ENCODE data around the gene MRPS18B. TPM values are rescaled to one million over a fixed set of nuclear protein-coding genes. Genes with fewer than 3 reads are reported as not detected.

MRPS18B gene
- total RNA-seq, 2 experiments from 2014 or later: 59.0 to 79.6 TPM

DNA sequence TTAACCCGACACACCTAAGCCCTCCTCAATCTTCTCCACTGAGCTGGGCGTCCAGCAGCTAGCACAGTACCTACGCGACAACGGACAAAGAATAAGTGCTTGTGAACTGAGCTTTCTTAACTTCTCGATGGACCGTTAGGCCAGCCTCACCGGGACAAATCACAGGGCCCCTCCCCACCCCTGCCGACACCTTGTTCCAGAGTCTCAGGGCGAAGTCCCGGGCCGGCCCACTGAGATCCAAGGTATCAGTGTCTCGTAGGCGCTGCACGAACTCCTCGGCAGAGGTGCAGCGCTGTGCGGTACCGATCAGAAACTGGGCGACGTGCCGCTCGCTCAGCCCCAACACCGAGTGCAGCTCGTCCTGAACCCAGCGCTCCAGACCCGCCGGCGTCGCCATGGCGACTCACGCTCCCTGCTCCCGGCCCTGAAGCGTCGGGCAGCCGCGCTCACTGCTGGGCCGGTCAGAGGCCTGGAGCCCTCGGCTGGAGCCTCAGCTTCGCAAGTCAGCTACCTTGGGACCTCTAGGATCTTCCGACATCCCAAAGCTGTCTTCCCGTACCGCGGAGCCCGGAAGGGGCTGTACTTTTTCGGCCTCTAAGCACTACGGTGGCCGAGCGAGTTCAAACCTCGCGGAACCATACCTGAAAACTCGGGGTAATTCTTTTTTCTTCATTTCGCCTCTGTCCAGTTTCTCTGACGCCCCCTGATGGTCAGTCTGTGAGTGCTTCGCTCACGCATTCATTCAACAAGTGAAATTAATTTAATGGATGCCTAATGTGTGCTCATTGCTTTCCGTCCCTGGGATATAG, 55.0 kb downstream of the MRPS18B start, which contains the start of gene DHX16:
Gene DHX16 (minus strand): TSS at position 562 of the 809 bp plus-strand sequence. CDS start 165 bp downstream, at position 397.
- DNase-seq (ENCODE audit: low spot score): peak; percentile 97
- peak within 1 kb of the TSS; percentile 58; the same call in 1 of the 2 replicates for H2AFZ ChIP-seq (ENCODE audit: low read length)
- POLR2A ChIA-PET: interaction anchor here (0.6 to 1.2 kb wide), 11 partner anchors 9 to 619 kb away, joined by 3 to 6 read pairs (median 5); partner anchors contain the start of gene MRPS18B
- H3K4me3 ChIP-seq (ENCODE audit: low read depth, low read length, poor library complexity, severe bottlenecking): peak within 1 kb of the TSS; percentile 89
- no peak within 1 kb of the TSS for H3K27ac ChIP-seq (ENCODE audit: low read depth, low read length, poor library complexity, severe bottlenecking)
- intact Hi-C loops (cut with micrococcal nuclease; ENCODE audit: unreplicated experiment): loop anchor here (1.0 to 10.0 kb wide), 4 partner anchors 46 to 212 kb away; partner anchors contain the start of genes ATAT1 and DDR1
- no peaks in the 10 kb centered on the region for H3K9me2 ChIP-seq (ENCODE audit: insufficient read depth, low read length)
- no peaks in the 10 kb centered on the region for H3K9me3 ChIP-seq (ENCODE audit: low read length)
- peaks cover 40% of the 10 kb centered on the region for H3K36me3 ChIP-seq (ENCODE audit: insufficient read depth, low read length)
- CTCF ChIA-PET (ENCODE audit: unreplicated experiment): interaction anchor here (0.6 to 1.4 kb wide), 3 partner anchors 15 to 58 kb away, joined by 3 to 9 read pairs (median 3); no protein-coding TSS in a partner anchor
- H3K79me2 ChIP-seq (ENCODE audit: insufficient read depth, low read depth, low read length): peaks cover 17% of the 10 kb centered on the region; the same call in 1 of the 2 replicates
- H3K4me2 ChIP-seq (ENCODE audit: low read length): peak within 1 kb of the TSS; percentile 73
- no TSS peak for BruUV-seq (replicated peaks)
- no peak for TF ChIP-seq EZH2phosphoT487 (IDR thresholded peaks at IDR 0.05; ENCODE audit: borderline replicate concordance, low read depth, low read length)
- TF ChIP-seq, protein P1, sequence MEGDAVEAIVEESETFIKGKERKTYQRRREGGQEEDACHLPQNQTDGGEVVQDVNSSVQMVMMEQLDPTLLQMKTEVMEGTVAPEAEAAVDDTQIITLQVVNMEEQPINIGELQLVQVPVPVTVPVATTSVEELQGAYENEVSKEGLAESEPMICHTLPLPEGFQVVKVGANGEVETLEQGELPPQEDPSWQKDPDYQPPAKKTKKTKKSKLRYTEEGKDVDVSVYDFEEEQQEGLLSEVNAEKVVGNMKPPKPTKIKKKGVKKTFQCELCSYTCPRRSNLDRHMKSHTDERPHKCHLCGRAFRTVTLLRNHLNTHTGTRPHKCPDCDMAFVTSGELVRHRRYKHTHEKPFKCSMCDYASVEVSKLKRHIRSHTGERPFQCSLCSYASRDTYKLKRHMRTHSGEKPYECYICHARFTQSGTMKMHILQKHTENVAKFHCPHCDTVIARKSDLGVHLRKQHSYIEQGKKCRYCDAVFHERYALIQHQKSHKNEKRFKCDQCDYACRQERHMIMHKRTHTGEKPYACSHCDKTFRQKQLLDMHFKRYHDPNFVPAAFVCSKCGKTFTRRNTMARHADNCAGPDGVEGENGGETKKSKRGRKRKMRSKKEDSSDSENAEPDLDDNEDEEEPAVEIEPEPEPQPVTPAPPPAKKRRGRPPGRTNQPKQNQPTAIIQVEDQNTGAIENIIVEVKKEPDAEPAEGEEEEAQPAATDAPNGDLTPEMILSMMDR (conservative IDR thresholded peaks at IDR 0.05; ENCODE audit: low read length): peak; percentile 97
- H3K4me1 ChIP-seq (ENCODE audit: insufficient read depth, low read length, poor library complexity, severe bottlenecking): peaks cover 12% of the 10 kb centered on the region
- H4K20me1 ChIP-seq (ENCODE audit: insufficient read depth, low read length): no peaks in the 10 kb centered on the region

Small RNA genes within 50 kb of the gene (microRNA-seq; reads per million reads assigned to microRNA genes)
- 121 reads per million, percentile 59 among the genes with 10 or more reads in this experiment for gene MIR877 (ENCODE audit: borderline replicate concordance)

Small RNA genes within 50 kb of the gene (small RNA-seq; reads per million reads assigned to genes)
- gene MIR877: 0.26 reads per million

Other genes with a start within 250 kb of the MRPS18B start
- 131 and 156 TPM in 2 replicates for gene HLA-E, start 128.3 kb upstream of the MRPS18B start, total RNA-seq (2014; rRNA removed; shearing (Covaris generic))
- gene HLA-E, start 128.3 kb upstream of the MRPS18B start, total RNA-seq (2022): 123 and 151 TPM in 2 replicates
- 51.2 and 66.4 TPM in 2 replicates for gene GNL1, start 61.4 kb upstream of the MRPS18B start, total RNA-seq (2014; rRNA removed; shearing (Covaris generic))
- gene GNL1, start 61.4 kb upstream of the MRPS18B start, total RNA-seq (2022): 114 and 116 TPM in 2 replicates
- gene PRR3, start 60.5 kb upstream of the MRPS18B start, total RNA-seq (2014; rRNA removed; shearing (Covaris generic)): 16.7 and 25.2 TPM in 2 replicates
- gene PRR3, start 60.5 kb upstream of the MRPS18B start, total RNA-seq (2022): 34.9 and 36.3 TPM in 2 replicates
- 53.0 and 126 TPM in 2 replicates for gene ABCF1, start 46.4 kb upstream of the MRPS18B start, total RNA-seq (2014; rRNA removed; shearing (Covaris generic))
- gene ABCF1, start 46.4 kb upstream of the MRPS18B start, total RNA-seq (2022): 83.1 and 86.7 TPM in 2 replicates
- gene PPP1R10, start 597 bp upstream of the MRPS18B start, total RNA-seq (2014; rRNA removed; shearing (Covaris generic)): 103 and 126 TPM in 2 replicates
- gene PPP1R10, start 597 bp upstream of the MRPS18B start, total RNA-seq (2022): 150 and 155 TPM in 2 replicates
- gene ATAT1, start 9.0 kb downstream of the MRPS18B start, total RNA-seq (2014; rRNA removed; shearing (Covaris generic)): 4.7 and 10.4 TPM in 2 replicates
- gene ATAT1, start 9.0 kb downstream of the MRPS18B start, total RNA-seq (2022): 17.8 and 19.6 TPM in 2 replicates
- 9.1 and 14.7 TPM in 2 replicates for gene C6orf136, start 29.3 kb downstream of the MRPS18B start, total RNA-seq (2014; rRNA removed; shearing (Covaris generic))
- 26.7 and 29.5 TPM in 2 replicates for gene C6orf136, start 29.3 kb downstream of the MRPS18B start, total RNA-seq (2022)
- 27.1 and 30.5 TPM in 2 replicates for gene DHX16, start 55.2 kb downstream of the MRPS18B start, total RNA-seq (2014; rRNA removed; shearing (Covaris generic))
- gene DHX16, start 55.2 kb downstream of the MRPS18B start, total RNA-seq (2022): 32.1 and 37.5 TPM in 2 replicates
- gene PPP1R18, start 68.8 kb downstream of the MRPS18B start, total RNA-seq (2014; rRNA removed; shearing (Covaris generic)): 65.2 and 66.9 TPM in 2 replicates
- 106 and 109 TPM in 2 replicates for gene PPP1R18, start 68.8 kb downstream of the MRPS18B start, total RNA-seq (2022)
- 13.6 and 18.6 TPM in 2 replicates for gene NRM, start 73.1 kb downstream of the MRPS18B start, total RNA-seq (2014; rRNA removed; shearing (Covaris generic))
- gene NRM, start 73.1 kb downstream of the MRPS18B start, total RNA-seq (2022): 36.7 and 44.0 TPM in 2 replicates
- 35.0 and 41.6 TPM in 2 replicates for gene MDC1, start 99.4 kb downstream of the MRPS18B start, total RNA-seq (2014; rRNA removed; shearing (Covaris generic))
- 107 and 133 TPM in 2 replicates for gene MDC1, start 99.4 kb downstream of the MRPS18B start, total RNA-seq (2022)
- 1,287 and 1,346 TPM in 2 replicates for gene TUBB, start 102.5 kb downstream of the MRPS18B start, total RNA-seq (2014; rRNA removed; shearing (Covaris generic))
- gene TUBB, start 102.5 kb downstream of the MRPS18B start, total RNA-seq (2022): 1,244 and 1,350 TPM in 2 replicates
- 66.7 and 70.7 TPM in 2 replicates for gene FLOT1, start 124.8 kb downstream of the MRPS18B start, total RNA-seq (2014; rRNA removed; shearing (Covaris generic))
- 108 and 117 TPM in 2 replicates for gene FLOT1, start 124.8 kb downstream of the MRPS18B start, total RNA-seq (2022)
- gene IER3, start 126.7 kb downstream of the MRPS18B start, total RNA-seq (2014; rRNA removed; shearing (Covaris generic)): 0.51 and 2.8 TPM in 2 replicates
- 1.3 and 1.6 TPM in 2 replicates for gene IER3, start 126.7 kb downstream of the MRPS18B start, total RNA-seq (2022)

All from OCI-LY7 (cell line).